ENCODE data around the gene WASF3.

WASF3 gene

GRCh38 chr13:26541041-26541440, 16.4 kb upstream of the WASF3 start:
- in situ Hi-C loops (cut with HindIII; ENCODE audit: low sequenced_read_pairs), result no loop called here
- TF ChIP-seq CTCF (IDR thresholded peaks at IDR 0.05; ENCODE audit: low read depth, low read length), result no peak
- no peak for DNase-seq (ENCODE audit: low read depth, low spot score)
- H3K4me3 ChIP-seq (ENCODE audit: low read depth, low read length), result no peak overlapping the region

GRCh38 chr13:26541678-26542568, 15.6 kb upstream of the WASF3 start:
- in situ Hi-C loops (cut with HindIII; ENCODE audit: low sequenced_read_pairs), result no loop called here
- no peak for DNase-seq (ENCODE audit: low read depth, low spot score)
- H3K4me3 ChIP-seq (ENCODE audit: low read depth, low read length), result no peak overlapping the region
- TF ChIP-seq CTCF (IDR thresholded peaks at IDR 0.05; ENCODE audit: low read depth, low read length), result no peak

GRCh38 chr13:26544707-26545106, 12.8 kb upstream of the WASF3 start:
- no peak for TF ChIP-seq CTCF (IDR thresholded peaks at IDR 0.05; ENCODE audit: low read depth, low read length)
- in situ Hi-C loops (cut with HindIII; ENCODE audit: low sequenced_read_pairs), result no loop called here
- H3K4me3 ChIP-seq (ENCODE audit: low read depth, low read length), result no peak overlapping the region
- DNase-seq (ENCODE audit: low read depth, low spot score), result no peak

GRCh38 chr13:26548205-26548765, 9.2 kb upstream of the WASF3 start:
- in situ Hi-C loops (cut with HindIII; ENCODE audit: low sequenced_read_pairs), result no loop called here
- DNase-seq (ENCODE audit: low read depth, low spot score), result no peak
- no peak for TF ChIP-seq CTCF (IDR thresholded peaks at IDR 0.05; ENCODE audit: low read depth, low read length)
- no peak overlapping the region for H3K4me3 ChIP-seq (ENCODE audit: low read depth, low read length)

- no peak for TF ChIP-seq CTCF (IDR thresholded peaks at IDR 0.05; ENCODE audit: low read depth, low read length)
- DNase-seq (ENCODE audit: low read depth, low spot score), result no peak
- in situ Hi-C loops (cut with HindIII; ENCODE audit: low sequenced_read_pairs), result no loop called here
- no peak overlapping the region for H3K4me3 ChIP-seq (ENCODE audit: low read depth, low read length)
Observed at GRCh38 chr13:26549713-26550112, 7.8 kb upstream of the WASF3 start.

GRCh38 chr13:26551255-26551860, 6.1 kb upstream of the WASF3 start:
- in situ Hi-C loops (cut with HindIII; ENCODE audit: low sequenced_read_pairs), result no loop called here
- H3K4me3 ChIP-seq (ENCODE audit: low read depth, low read length), result no peak overlapping the region
- no peak for DNase-seq (ENCODE audit: low read depth, low spot score)
- no peak for TF ChIP-seq CTCF (IDR thresholded peaks at IDR 0.05; ENCODE audit: low read depth, low read length)

All from astrocyte of the spinal cord (primary cell).